ENCODE data around the gene ARRDC1.
A peak's percentile ranks its signal among the peaks of the same experiment; 100 is the strongest.
"Not testable (repeated sequence)": the region's sequence is repeated elsewhere in the genome, so short reads cannot be mapped to it uniquely, and the experiment has no call there.

ARRDC1 gene, protein sequence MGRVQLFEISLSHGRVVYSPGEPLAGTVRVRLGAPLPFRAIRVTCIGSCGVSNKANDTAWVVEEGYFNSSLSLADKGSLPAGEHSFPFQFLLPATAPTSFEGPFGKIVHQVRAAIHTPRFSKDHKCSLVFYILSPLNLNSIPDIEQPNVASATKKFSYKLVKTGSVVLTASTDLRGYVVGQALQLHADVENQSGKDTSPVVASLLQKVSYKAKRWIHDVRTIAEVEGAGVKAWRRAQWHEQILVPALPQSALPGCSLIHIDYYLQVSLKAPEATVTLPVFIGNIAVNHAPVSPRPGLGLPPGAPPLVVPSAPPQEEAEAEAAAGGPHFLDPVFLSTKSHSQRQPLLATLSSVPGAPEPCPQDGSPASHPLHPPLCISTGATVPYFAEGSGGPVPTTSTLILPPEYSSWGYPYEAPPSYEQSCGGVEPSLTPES

DNA sequence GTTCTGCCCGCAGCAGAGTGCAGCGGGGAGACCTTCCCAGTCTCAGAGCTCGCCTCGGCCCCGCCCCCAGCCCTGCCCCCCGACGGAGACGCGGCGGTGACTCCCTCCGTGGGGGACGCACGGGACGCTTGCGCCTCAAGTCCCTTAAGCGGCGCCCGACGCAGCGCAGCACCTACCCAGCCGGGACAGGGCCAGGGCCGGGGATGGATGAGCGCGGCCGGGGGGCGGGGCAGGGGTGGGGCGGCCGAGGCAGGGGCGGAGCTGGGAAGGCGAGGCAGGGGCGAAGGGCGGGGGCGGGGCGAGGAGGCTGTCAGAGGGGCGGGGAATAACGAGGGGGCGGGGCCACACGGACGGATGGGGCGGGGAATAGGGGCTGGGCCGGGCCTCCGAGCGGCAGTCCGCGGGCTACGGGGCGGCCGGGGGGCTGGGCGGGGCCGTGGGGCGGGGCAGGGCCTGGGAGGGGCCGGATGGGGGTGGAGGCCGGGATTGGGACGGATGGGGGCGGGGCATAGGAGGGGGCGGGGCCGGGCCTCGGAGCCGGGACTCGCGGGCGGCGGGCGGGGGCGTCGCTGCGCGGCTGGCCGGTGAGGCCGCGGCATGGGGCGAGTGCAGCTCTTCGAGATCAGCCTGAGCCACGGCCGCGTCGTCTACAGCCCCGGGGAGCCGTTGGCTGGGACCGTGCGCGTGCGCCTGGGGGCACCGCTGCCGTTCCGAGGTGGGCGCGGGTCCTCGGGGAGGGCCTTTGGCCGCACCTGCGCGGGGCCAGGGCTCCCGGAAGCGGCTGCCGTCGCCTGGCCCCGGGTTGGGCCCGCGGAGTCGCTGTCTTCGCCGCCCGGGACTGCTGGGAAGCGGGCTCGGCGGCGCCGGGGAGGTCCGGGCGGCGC is at the start of gene ARRDC1:
TSS of gene ARRDC1 (plus strand) at position 566 of the 884 bp plus-strand sequence. CDS start at position 598, 32 bp downstream.
- peak; percentile 97 for DNase-seq

DNA sequence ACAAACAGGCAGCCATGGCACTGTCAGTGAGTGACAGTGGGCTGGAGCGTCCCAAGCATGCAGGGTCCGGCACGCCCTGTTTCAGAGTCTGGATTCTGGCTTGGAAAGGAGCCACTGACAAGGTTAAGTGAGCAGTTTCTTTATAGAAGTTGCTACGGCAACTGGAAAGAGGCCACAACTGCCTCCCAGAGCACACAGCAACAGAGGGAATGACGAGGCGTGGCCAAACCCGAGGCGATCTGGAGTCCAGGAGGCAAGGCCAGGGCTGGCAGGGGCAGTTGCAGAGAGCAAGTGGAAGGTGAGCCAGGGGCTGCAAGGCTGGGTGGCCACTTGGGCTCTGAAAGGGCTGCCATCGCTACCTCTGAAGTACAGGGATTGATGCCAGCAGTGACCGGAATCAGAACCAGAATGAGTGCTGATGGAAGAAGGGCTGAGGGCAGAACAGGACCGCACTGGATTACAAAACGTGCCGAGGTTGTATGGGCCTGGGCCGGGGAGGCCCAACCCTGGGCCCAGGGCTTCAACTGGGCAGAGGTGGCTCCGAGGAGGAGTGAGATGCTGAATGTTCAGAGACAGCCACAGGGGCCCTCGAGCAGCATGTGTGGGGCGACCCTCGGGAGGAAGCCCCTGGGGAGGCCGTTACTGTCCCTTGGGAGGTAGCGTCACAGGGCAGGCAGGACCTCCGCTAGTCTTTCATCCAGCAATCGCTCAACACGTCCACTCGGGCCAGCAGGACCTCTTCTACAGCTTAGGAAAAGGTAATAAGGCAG is 49.2 kb upstream of the ARRDC1 start:
- DNase-seq: no peak

DNA sequence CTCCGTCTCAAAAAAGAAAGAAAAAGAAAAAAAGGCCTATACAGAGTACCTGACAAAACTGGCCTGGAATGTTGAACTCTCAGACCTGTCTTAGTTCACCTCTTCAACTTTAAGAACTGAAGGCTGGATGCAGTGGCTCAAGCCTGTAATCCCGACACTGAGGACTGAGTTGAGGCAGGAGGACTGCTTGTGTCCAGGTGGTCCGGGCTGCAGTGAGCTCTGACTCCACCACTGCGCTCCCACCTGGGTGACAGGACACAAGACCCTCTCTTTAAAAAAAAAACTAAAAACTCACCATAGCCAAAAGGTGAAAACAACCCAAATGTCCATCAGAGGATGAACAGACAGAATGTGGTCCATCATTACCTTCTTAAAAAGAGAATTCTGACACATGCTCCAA is 47.4 kb upstream of the ARRDC1 start:
- no peak for DNase-seq

- no peak for DNase-seq
These were observed 41.4 kb upstream of the ARRDC1 start for GRCh38 chr9:137564134-137564533.

DNA sequence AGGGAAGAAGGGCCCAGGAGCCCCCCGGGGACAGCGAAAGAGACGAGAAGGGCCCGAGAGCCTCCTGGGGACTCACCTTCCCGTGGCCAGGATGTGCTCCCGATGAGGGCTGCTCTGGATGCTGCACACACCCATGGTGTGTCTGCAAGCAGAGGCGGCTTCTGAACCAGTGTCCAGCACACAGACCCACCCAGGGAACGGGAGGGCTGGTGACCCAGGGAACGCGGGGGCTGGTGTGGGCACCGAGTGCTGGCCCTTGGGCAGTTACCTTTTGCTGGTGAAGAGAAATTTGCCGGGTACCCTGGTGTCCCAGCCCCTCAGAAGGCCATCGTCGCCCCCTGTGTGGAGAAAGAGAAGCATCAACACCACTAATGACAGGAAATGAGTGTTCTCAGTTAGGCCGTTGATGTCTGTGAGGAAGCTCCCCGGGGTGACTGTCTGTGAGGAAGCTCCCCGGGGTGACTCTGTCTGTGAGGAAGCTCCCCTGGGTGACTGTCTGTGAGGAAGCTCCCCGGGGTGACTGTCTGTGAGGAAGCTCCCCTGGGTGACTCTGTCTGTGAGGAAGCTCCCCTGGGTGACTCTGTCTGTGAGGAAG is 40.6 kb upstream of the ARRDC1 start:
- DNase-seq: no peak

- not testable (repeated sequence) for DNase-seq
These were observed 37.0 kb upstream of the ARRDC1 start for GRCh38 chr9:137568445-137568844.

GRCh38 chr9:137569609-137570203 is 35.8 kb upstream of the ARRDC1 start:
- DNase-seq: no peak

GRCh38 chr9:137570566-137570965 is 34.9 kb upstream of the ARRDC1 start:
- no peak for DNase-seq

DNA sequence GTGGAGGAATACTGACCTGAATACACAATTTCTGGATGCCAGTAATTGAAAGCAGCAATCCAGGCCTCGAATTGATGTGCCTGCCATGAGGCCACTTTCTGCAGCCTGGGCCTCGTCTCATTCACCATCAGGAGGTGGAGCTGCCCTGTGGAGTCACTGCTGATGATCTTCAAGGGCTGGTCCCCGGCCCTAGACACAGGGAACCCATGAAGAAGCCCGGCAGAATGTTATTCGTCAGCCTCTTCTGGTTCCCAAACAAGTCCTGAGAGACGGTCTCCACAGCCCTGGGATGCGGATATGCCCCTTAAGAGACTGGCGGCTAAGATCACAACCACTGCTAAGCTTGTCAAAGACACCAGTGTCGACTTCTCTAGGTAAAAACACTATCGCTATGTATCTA is 31.3 kb upstream of the ARRDC1 start:
- no peak for DNase-seq

- no peak for DNase-seq
These were observed 30.1 kb upstream of the ARRDC1 start for GRCh38 chr9:137575364-137575715.

- DNase-seq: no peak
These were observed 29.6 kb upstream of the ARRDC1 start for GRCh38 chr9:137575716-137576411.

GRCh38 chr9:137578518-137579258 is 26.8 kb upstream of the ARRDC1 start, which contains the start of gene DPH7:
TSS of gene DPH7 (minus strand) at chr9:137578925. CDS start at chr9:137578777, 148 bp downstream.
- peak; percentile 96 for DNase-seq

DNA sequence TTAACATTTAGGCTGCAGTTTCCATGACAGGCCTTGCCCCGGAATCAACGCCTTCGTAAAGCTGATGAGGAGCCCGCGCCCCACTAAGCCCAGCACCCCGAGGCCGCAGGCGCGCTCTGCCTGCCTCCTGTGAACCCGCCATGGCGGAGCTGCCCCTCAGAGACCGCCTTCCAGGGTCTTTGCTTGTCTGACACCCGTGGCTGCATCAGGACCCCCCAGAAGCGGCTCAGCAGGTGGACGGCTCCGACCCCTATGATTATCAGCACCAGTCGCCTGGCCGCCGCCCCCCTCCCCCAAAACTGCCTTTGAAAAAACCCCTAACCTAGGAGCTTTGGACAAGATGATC is 26.3 kb upstream of the ARRDC1 start:
- no peak for DNase-seq

GRCh38 chr9:137580209-137580953 is 25.1 kb upstream of the ARRDC1 start:
- DNase-seq: no peak

DNA sequence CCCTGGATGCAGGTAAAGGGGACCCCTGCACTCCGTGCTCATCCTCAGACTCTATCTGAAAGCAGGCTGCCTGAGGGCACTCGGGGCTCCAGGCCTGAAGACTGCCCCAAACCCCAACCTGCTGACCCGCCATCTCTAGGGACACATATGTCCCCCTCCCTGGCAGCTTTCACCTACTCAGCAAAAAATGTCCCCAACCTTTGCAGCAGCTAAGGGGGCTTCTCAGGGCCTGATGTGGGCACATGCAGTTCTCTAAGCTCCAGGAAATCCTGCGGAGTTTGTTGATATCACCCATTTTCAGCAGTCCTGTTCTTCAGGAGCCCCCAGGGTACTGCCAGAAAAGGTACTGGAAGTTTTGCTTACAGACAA is 24.5 kb upstream of the ARRDC1 start:
- no peak for DNase-seq

- DNase-seq: no peak
These were observed 23.9 kb upstream of the ARRDC1 start for GRCh38 chr9:137581361-137582285.

GRCh38 chr9:137582286-137582860 is 23.1 kb upstream of the ARRDC1 start:
- no peak for DNase-seq

DNA sequence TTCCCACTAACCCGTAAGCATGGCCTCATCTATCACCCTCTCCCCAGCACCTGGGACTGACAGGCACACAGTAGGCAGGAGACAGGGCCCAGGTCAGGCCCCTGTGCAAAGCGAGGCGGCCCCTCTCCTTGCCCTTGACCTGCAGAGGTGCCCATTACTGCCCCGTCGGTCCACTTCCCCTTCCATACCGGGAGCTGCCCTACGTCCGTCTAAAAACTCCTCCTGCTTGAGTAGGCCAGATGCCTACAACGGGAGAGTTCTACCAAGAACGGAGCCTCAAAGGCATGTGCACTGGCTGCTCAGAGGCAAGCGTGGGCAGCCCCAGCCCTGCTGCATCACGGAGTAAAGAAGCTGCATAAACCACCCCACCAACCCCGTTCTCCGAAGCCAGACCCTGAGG is 22.1 kb upstream of the ARRDC1 start:
- no peak for DNase-seq

DNA sequence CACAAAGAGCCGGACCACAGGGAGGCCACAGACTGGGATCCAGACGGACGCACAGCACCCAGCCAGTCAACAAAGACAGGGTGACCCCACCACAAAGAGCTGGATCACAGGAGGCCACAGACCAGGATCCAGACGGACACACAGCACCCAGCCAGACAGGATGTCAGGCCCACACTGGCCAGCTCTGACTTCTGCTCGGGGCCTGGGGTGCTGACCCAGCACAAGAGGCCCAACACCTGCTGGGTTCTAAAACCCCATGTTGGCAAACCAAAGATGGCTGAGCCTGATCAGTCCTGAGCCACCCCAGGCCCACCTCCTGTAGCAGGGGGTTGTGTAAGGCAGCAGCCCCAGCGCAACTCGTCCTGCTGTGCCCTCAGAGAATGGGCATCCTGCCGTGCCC is 21.5 kb upstream of the ARRDC1 start:
- DNase-seq: no peak
